ENCODE data around the gene SCTR. TPM values are rescaled to one million over a fixed set of nuclear protein-coding genes. Genes with fewer than 3 reads are reported as not detected.

The SCTR gene
- total and polyA plus RNA-seq, 2 of the 8 experiments (the other 6 are each of a cell fraction or from before 2014, with no cell fraction given): 0.15 TPM; not detected in 1

- H2AK5ac ChIP-seq (ENCODE audit: low read depth, low read length): no peak overlapping the region
- H3K18ac ChIP-seq (ENCODE audit: extremely low read depth, low read length): no peak overlapping the region
- no peaks in the 10 kb centered on the region for H3K23me2 ChIP-seq (ENCODE audit: low read depth, low read length)
- no peak overlapping the region for H2BK15ac ChIP-seq (ENCODE audit: low read length)
- no peak overlapping the region for H3K4me3 ChIP-seq (ENCODE audit: extremely low read depth in 1 of 4, insufficient read depth in 2 of 4, low read depth in 3 of 4, low read length in 4 of 4)
- no peaks in the 10 kb centered on the region for H3K79me1 ChIP-seq (ENCODE audit: low read depth, low read length)
- H3K27ac ChIP-seq (ENCODE audit: low read depth, low read length): no peak overlapping the region
- no peak overlapping the region for H3K4me2 ChIP-seq (ENCODE audit: insufficient read depth in 1 of 2, low read depth in 2 of 2, low read length in 2 of 2)
- H2BK20ac ChIP-seq (ENCODE audit: low read length): no peak overlapping the region
- H3K27me3 ChIP-seq (replicated peaks in 1 of 4; ENCODE audit: control insufficient read depth in 3 of 4, extremely low read depth in 1 of 4, insufficient read depth in 3 of 4, low read length in 3 of 4): no peaks in the 10 kb centered on the region
- no peak overlapping the region for H3K23ac ChIP-seq (ENCODE audit: insufficient read length)
- H3K79me2 ChIP-seq (ENCODE audit: control insufficient read depth in 1 of 2, insufficient read depth in 2 of 2, low read length in 2 of 2): no peaks in the 10 kb centered on the region
- POLR2A ChIA-PET (ENCODE audit: partially characterized antibody): interaction anchor here (0.7 to 1.6 kb wide), 3 partner anchors 27 to 67 kb away, joined by 3 to 4 read pairs (median 3); no protein-coding TSS in a partner anchor
- H3K9me3 ChIP-seq (ENCODE audit: insufficient read depth in 2 of 2, low read depth in 1 of 2, low read length in 1 of 2): no peaks in the 10 kb centered on the region
- H2BK12ac ChIP-seq (ENCODE audit: low read depth, low read length): no peak overlapping the region
- no peak overlapping the region for H2BK5ac ChIP-seq (ENCODE audit: low read depth, low read length)
- H3K36me3 ChIP-seq (ENCODE audit: control insufficient read depth in 2 of 4, insufficient read depth in 4 of 4, low read length in 3 of 4): no peaks in the 10 kb centered on the region
- H3K56ac ChIP-seq (replicated peaks; ENCODE audit: insufficient read length, low read depth, low read length): no peak overlapping the region
- H2AFZ ChIP-seq (ENCODE audit: low read length): peak overlapping the region; percentile 91; the same call in 1 of the 2 replicates
- no peak overlapping the region for H4K8ac ChIP-seq (ENCODE audit: extremely low read depth, insufficient read depth, low read length)
- FAIRE-seq (no peak), DNase-seq (ENCODE audit: low read depth in 1 of 2, low spot score in 2 of 2) (no peak)
- H3K9ac ChIP-seq (replicated peaks in 1 of 4; ENCODE audit: extremely low read depth in 1 of 4, low read depth in 3 of 4, low read length in 3 of 4): no peak overlapping the region
- no peaks in the 10 kb centered on the region for H3K4me1 ChIP-seq (replicated peaks in 1 of 4; ENCODE audit: control insufficient read depth in 3 of 4, insufficient read depth in 4 of 4, low read length in 3 of 4)
- H3K4ac ChIP-seq (replicated peaks; ENCODE audit: insufficient read length, low read depth, low read length): no peak overlapping the region
- no peak overlapping the region for H4K5ac ChIP-seq (ENCODE audit: insufficient read length, low read depth, low read length)
- CTCF ChIA-PET (ENCODE audit: partially characterized antibody): interaction anchor here (0.5 to 21.3 kb wide), 24 partner anchors 9 to 885 kb away, joined by 3 to 411 read pairs (median 4); no protein-coding TSS in a partner anchor
- H4K20me1 ChIP-seq (replicated peaks in 1 of 2; ENCODE audit: control insufficient read depth in 1 of 2, insufficient read depth in 2 of 2, low read length in 2 of 2): no peaks in the 10 kb centered on the region
- WGBS, 2 experiments (ENCODE audit: extremely low coverage in 1 of 2, insufficient coverage in 1 of 2, insufficient read length in 1 of 2, insufficient replicate concordance in 2 of 2, low coverage in 1 of 2, low lambda C conversion rate in 2 of 2, missing lambda C conversion rate in 1 of 2): 76% methylated on average over 5 of the region's 5 CpGs; no CpG with 5 or more reads in 1 of the 2 experiments
- no peak overlapping the region for H2BK120ac ChIP-seq (replicated peaks; ENCODE audit: low read depth, low read length)
- no peak overlapping the region for H3K14ac ChIP-seq (ENCODE audit: insufficient read length)
- no peak overlapping the region for H4K91ac ChIP-seq (replicated peaks; ENCODE audit: insufficient read length, low read length)
- no peak for TF ChIP-seq PHF8 (conservative IDR thresholded peaks at IDR 0.05; ENCODE audit: low read depth, low read length)
- TF ChIP-seq CTBP2 (IDR thresholded peaks at IDR 0.05; ENCODE audit: borderline replicate concordance, insufficient read depth, insufficient read length, low read length): no peak
- no peak for TF ChIP-seq BACH1 (IDR thresholded peaks at IDR 0.05; ENCODE audit: low read length)
- TF ChIP-seq RXRA (IDR thresholded peaks at IDR 0.05; ENCODE audit: insufficient read depth, low read depth, low read length): no peak
- TF ChIP-seq POU5F1 (IDR thresholded peaks at IDR 0.05; ENCODE audit: low read depth, low read length): no peak
- no peak for TF ChIP-seq ATF2 (IDR thresholded peaks at IDR 0.05; ENCODE audit: low read length)
- no peak for TF ChIP-seq SIRT6 (IDR thresholded peaks at IDR 0.05; ENCODE audit: low read length)
- TF ChIP-seq E2F6 (IDR thresholded peaks at IDR 0.05): no peak
- no peak for TF ChIP-seq CEBPB (IDR thresholded peaks at IDR 0.05; ENCODE audit: low read depth, low read length)
- no peak for TF ChIP-seq CBX8 (IDR thresholded peaks at IDR 0.05; ENCODE audit: borderline replicate concordance, low read depth, low read length)
- no peak for TF ChIP-seq TEAD4 (IDR thresholded peaks at IDR 0.05; ENCODE audit: low read depth, low read length)
- no peak for TF ChIP-seq KDM5A (IDR thresholded peaks at IDR 0.05; ENCODE audit: low read length)
Measured at GRCh38 chr2:119408221-119408619, 116.1 kb downstream of the SCTR start.

All from H1 (cell line).